Subcutaneous adipose tissue (tissue), 4 donors: ENCODE results near the gene DMAC2L. TPM values are rescaled to one million over a fixed set of nuclear protein-coding genes. Genes with fewer than 3 reads are reported as not detected.

Experiments used
- total RNA-seq, 4 donors: library from RNA; depleted of rRNA; stranded (reverse); fragments of >200 nt; gene quantifications; one replicate each; pipeline ENCODE4 v1.1.0, GENCODE V29; 2016
- TF ChIP-seq, protein P1 (sequence below): fragments of 450-650 bp; IDR thresholded peaks from one replicate; pipeline ENCODE4 v1.5.1; 2016; ENCODE audit warnings: low read depth, mild to moderate bottlenecking, control low read depth, antibody characterized with exemption, moderate library complexity

The DMAC2L gene
- total RNA-seq, 4 donors from 2014 or later = 16.7 to 25.8 (median 18.5) TPM

DNA sequence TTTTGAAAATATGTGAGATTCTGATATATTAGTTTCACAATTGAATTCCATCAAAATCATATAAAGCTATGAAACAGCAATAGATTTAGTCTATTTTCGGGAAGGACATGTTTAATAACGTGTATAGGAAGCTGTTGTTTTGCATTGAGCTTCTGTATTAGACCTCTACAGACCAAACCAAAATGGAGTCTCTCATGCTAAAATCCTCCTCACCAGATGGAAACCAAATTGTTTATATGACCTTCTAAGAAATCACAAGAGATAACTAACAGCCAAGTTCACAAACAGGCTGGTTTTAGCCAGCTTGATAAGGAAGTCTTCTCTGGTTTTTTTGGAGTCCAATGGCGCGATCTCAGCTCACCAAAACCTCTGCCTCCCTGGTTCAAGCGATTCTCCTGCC is 24.0 kb upstream of the DMAC2L start:
- TF ChIP-seq, protein P1, sequence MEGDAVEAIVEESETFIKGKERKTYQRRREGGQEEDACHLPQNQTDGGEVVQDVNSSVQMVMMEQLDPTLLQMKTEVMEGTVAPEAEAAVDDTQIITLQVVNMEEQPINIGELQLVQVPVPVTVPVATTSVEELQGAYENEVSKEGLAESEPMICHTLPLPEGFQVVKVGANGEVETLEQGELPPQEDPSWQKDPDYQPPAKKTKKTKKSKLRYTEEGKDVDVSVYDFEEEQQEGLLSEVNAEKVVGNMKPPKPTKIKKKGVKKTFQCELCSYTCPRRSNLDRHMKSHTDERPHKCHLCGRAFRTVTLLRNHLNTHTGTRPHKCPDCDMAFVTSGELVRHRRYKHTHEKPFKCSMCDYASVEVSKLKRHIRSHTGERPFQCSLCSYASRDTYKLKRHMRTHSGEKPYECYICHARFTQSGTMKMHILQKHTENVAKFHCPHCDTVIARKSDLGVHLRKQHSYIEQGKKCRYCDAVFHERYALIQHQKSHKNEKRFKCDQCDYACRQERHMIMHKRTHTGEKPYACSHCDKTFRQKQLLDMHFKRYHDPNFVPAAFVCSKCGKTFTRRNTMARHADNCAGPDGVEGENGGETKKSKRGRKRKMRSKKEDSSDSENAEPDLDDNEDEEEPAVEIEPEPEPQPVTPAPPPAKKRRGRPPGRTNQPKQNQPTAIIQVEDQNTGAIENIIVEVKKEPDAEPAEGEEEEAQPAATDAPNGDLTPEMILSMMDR = no peak

DNA sequence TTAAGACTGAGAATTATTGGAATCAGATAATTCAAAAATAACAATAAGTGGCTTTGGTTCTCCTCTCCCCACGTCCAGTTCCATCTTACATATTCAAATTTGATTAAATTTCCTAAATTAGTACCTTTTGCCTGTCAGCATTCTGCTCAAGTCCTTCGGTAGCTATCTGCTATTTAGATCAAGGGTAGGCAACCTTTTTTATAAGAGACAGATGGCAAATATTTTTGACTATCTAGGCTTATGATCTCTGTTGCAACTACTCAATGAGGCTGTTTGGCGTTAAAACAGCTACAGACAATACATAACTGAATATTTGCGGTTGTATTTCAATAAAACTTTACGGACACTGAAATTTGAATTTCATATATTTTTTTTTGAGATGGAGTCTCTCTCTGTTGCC is 21.8 kb upstream of the DMAC2L start:
- TF ChIP-seq, protein P1 = no peak

DNA sequence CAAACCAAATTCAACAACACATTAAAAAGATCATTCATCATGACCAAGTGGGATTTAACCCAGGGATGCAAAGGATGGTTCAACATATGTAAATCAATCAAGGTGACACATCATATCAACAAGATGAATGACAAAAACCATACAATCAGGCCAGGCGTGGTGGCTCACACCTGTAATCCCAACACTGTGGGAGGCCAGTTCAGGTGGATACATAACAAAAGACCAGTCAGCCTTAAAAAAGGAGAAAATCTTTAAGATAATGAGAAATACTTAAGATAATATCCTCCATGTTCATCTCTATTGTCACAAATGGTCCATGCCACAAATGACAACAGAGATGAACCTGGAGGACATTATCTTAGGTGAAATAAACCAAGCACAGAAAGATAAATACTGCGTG is 12.5 kb upstream of the DMAC2L start:
- TF ChIP-seq, protein P1 = no peak

DNA sequence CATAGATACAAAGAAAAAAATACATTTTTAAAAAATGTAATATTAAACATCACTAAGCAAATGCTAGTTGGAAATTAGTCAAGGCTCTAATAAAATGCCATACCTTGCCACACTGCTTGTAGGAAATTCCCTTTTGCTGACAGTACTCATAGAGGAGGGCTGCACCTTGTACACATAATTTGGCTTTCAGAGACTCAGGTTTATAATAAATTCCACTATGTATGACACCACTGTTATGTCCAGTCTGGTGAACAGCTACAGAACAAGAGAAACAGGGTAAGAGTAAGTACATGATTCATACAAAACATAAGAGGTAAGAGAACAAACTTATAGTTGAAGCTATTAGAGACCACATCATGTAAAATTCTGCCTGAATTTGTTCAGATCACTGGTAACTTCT is 10.2 kb upstream of the DMAC2L start:
- TF ChIP-seq, protein P1 = no peak

DNA sequence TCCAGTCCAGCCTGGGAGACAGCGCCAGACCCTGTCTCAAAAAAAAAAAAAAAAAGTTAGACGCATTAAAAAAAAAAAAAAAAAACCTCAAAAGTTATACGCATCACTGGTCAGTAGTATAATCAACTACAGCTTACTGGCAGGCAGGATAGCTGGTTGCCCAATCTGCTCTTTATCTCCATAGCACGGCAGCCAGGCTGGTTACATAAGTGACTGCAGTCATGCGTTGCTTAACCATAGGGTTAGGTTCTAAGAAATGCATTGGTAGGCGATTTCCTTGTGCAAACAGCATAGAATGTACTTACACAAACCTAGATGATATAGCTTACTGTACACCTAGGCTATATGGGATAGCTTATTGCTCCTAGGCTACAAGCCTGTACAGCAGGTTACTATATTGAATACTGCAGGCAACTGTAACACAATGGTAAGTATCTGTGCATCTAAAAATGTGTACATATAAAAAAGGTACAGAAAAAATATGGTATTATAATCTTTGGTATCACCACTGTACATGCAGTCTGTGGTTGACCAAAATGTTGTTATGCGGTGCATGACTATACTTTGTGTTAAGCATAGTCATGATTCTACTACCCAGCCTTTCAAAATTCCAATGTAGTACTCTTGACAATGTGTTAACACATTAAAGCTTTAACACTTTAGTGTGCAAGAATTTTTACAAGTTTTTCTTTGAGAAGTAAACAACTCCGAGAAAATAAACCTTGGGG is 8.2 kb upstream of the DMAC2L start:
- TF ChIP-seq, protein P1 = no peak

- TF ChIP-seq, protein P1 = no peak
These were observed 3.7 kb upstream of the DMAC2L start for GRCh38 chr14:50308363-50308915.

GRCh38 chr14:50310445-50310844 is 1.7 kb upstream of the DMAC2L start:
- TF ChIP-seq, protein P1 = no peak
